IMR-90 (cell line): ENCODE data around the gene ZNF410. TPM values are rescaled to one million over a fixed set of nuclear protein-coding genes. Genes with fewer than 3 reads are reported as not detected.

Experiments used
- ATAC-seq: fragments of 200-7000 bp; cut with Tn5 transposase; 2 replicates; pipeline ENCODE4 v1.9.1; 2020; ENCODE audit warnings: low read depth, mild to moderate bottlenecking, moderate library complexity
- BruUV-seq: library from RNA; stranded (reverse); fragments of 400-500 nt; replicated peaks from 2 replicates; lab custom pipeline; 2021; lab: Mats Ljungman, UMichigan
- CTCF ChIA-PET: fragments of 300-600 bp; formaldehyde crosslinking; extraction: SDS; loops from one replicate; lab custom pipeline; 2021; ENCODE audit warnings: antibody characterized with exemption; lab: Yijun Ruan, JAX
- POLR2A ChIA-PET: fragments of 300-600 bp; sonication (Branson Sonifier 250); formaldehyde crosslinking; loops from one replicate; lab custom pipeline; 2022; ENCODE audit warnings: antibody characterized with exemption; ENCODE audit not compliant: unreplicated experiment; lab: Charles Lee
- DNase-seq: peaks from one replicate; pipeline ENCODE4 v3.0.0; 2013
- H2AFZ ChIP-seq: replicated peaks from 2 replicates; pipeline ENCODE3; 2013; ENCODE audit warnings: low read length, mild to moderate bottlenecking; ENCODE audit not compliant: poor library complexity
- H2AK5ac ChIP-seq: 2 replicates; pipeline ENCODE4 v1.6.1; 2013; ENCODE audit warnings: low read depth, low read length, inconsistent platforms
- H2AK9ac ChIP-seq: replicated peaks from 2 replicates; pipeline ENCODE3; 2013; ENCODE audit warnings: mild to moderate bottlenecking, low read depth, low read length, moderate library complexity; ENCODE audit not compliant: poor library complexity
- H2BK120ac ChIP-seq: 2 replicates; pipeline ENCODE4 v1.6.1; 2013; ENCODE audit warnings: low read depth, low read length, inconsistent platforms
- H2BK15ac ChIP-seq: 3 replicates; pipeline ENCODE4 v1.6.1; 2013; ENCODE audit warnings: low read depth, low read length, inconsistent platforms
- H2BK20ac ChIP-seq: 2 replicates; pipeline ENCODE4 v1.6.1; 2013; ENCODE audit warnings: low read depth, mild to moderate bottlenecking, inconsistent platforms, low read length, moderate library complexity
- H2BK5ac ChIP-seq: 2 replicates; pipeline ENCODE4 v1.6.1; 2013; ENCODE audit warnings: mild to moderate bottlenecking, low read depth, low read length, inconsistent platforms; ENCODE audit not compliant: poor library complexity, severe bottlenecking
- H3K14ac ChIP-seq: replicated peaks from 2 replicates; pipeline ENCODE4 v1.6.1; 2013; ENCODE audit warnings: low read depth, low read length, inconsistent platforms
- H3K18ac ChIP-seq: 2 replicates; pipeline ENCODE4 v1.6.1; 2013; ENCODE audit warnings: low read depth, low read length, control low read depth
- H3K23ac ChIP-seq: 2 replicates; pipeline ENCODE4 v1.6.1; 2013; ENCODE audit warnings: low read depth, low read length, inconsistent platforms
- H3K27ac ChIP-seq: 2 replicates; pipeline ENCODE4 v1.5.1; 2013; ENCODE audit warnings: mild to moderate bottlenecking, control low read depth, low read length; ENCODE audit not compliant: insufficient read depth
- H3K27me3 ChIP-seq: 2 replicates; pipeline ENCODE4 v1.6.1; 2013; ENCODE audit warnings: low read length; ENCODE audit not compliant: control insufficient read depth, insufficient read depth
- H3K36me3 ChIP-seq: 2 replicates; pipeline ENCODE4 v1.6.1; 2013; ENCODE audit warnings: low read length, mixed read lengths; ENCODE audit not compliant: control insufficient read depth, insufficient read depth
- H3K4ac ChIP-seq: 2 replicates; pipeline ENCODE4 v1.6.1; 2013; ENCODE audit warnings: low read depth, low read length, inconsistent platforms
- H3K4me1 ChIP-seq: 2 replicates; pipeline ENCODE4 v1.6.1; 2013; ENCODE audit warnings: low read length, mixed read lengths; ENCODE audit not compliant: control insufficient read depth, insufficient read depth
- H3K4me2 ChIP-seq: 2 replicates; pipeline ENCODE4 v1.6.1; 2013; ENCODE audit warnings: low read depth, mild to moderate bottlenecking, control low read depth, low read length, moderate library complexity
- H3K4me3 ChIP-seq: 2 replicates; pipeline ENCODE4 v1.5.1; 2013; ENCODE audit warnings: low read depth, mild to moderate bottlenecking, control low read depth, low read length, moderate library complexity; ENCODE audit not compliant: insufficient read depth
- H3K56ac ChIP-seq: 2 replicates; pipeline ENCODE4 v1.6.1; 2013; ENCODE audit warnings: low read length, inconsistent platforms; ENCODE audit not compliant: insufficient read depth; ENCODE audit errors: extremely low read depth
- H3K79me1 ChIP-seq, 2 experiments: 2 replicates each; pipeline ENCODE4 v1.6.1; 2013; ENCODE audit warnings: low read length in 2 of 2, inconsistent platforms in 1 of 2, low read depth in 1 of 2
- H3K9ac ChIP-seq: 2 replicates; pipeline ENCODE4 v1.6.1; 2013; ENCODE audit warnings: low read depth, low read length, control low read depth
- H3K9me1 ChIP-seq: 2 replicates; pipeline ENCODE4 v1.6.1; 2013; ENCODE audit warnings: low read length, inconsistent platforms; ENCODE audit not compliant: insufficient read depth
- H3K9me3 ChIP-seq: 2 replicates; pipeline ENCODE4 v1.6.1; 2013; ENCODE audit warnings: low read length; ENCODE audit not compliant: control insufficient read depth, insufficient read depth
- H4K20me1 ChIP-seq: 2 replicates; pipeline ENCODE4 v1.6.1; 2013; ENCODE audit warnings: low read length, inconsistent platforms; ENCODE audit not compliant: insufficient read depth
- H4K5ac ChIP-seq: 2 replicates; pipeline ENCODE4 v1.6.1; 2013; ENCODE audit warnings: mild to moderate bottlenecking, low read depth, low read length, control low read depth
- H4K8ac ChIP-seq, 2 experiments: 2 replicates each; pipeline ENCODE4 v1.6.1; 2013; ENCODE audit warnings: low read depth in 2 of 2, low read length in 2 of 2, control low read depth in 1 of 2, inconsistent platforms in 1 of 2
- H4K91ac ChIP-seq: 2 replicates; pipeline ENCODE4 v1.6.1; 2013; ENCODE audit warnings: low read depth, low read length, inconsistent platforms; ENCODE audit not compliant: insufficient read depth
- BHLHE40 ChIP-seq: fragments of 150-350 bp; IDR thresholded peaks from 2 replicates; pipeline ENCODE4 v1.6.1; 2016; ENCODE audit warnings: mild to moderate bottlenecking, low read depth, low read length
- CEBPB ChIP-seq: IDR thresholded peaks from 2 replicates; pipeline ENCODE4 v1.6.1; 2012; ENCODE audit warnings: low read depth, low read length, improper control_type of control experiment
- CHD1 ChIP-seq: IDR thresholded peaks from 2 replicates; pipeline ENCODE4 v1.6.1; 2012; ENCODE audit warnings: low read depth, low read length, improper control_type of control experiment
- MAZ ChIP-seq: IDR thresholded peaks from 2 replicates; pipeline ENCODE4 v1.6.1; 2012; ENCODE audit warnings: low read depth, mild to moderate bottlenecking, low read length, improper control_type of control experiment, moderate library complexity, borderline replicate concordance
- MXI1 ChIP-seq: IDR thresholded peaks from 2 replicates; pipeline ENCODE4 v1.6.1; 2012; ENCODE audit warnings: low read depth, mild to moderate bottlenecking, low read length, moderate library complexity, borderline replicate concordance
- NFE2L2 ChIP-seq: fragments of 150-350 bp; IDR thresholded peaks from 2 replicates; pipeline ENCODE4 v1.6.1; 2016; ENCODE audit warnings: low read depth, mild to moderate bottlenecking, low read length
- USF2 ChIP-seq: fragments of 150-350 bp; IDR thresholded peaks from 2 replicates; pipeline ENCODE4 v1.6.1; 2017; ENCODE audit warnings: mild to moderate bottlenecking, antibody characterized with exemption, low read length, low read depth
- WGBS, 2 experiments: methylation state at CpG; one replicate each; pipeline versions ENCODE4 v1.1.5 to v1.1.7; 2013; ENCODE audit warnings: missing lambda C conversion rate in 2 of 2; ENCODE audit not compliant: insufficient read length in 1 of 2; ENCODE audit errors: extremely low coverage in 2 of 2; 5-methylcytosine and 5-hydroxymethylcytosine counted together
- dilution Hi-C: fragments of 300-500 bp; cut with HindIII; formaldehyde crosslinking; loops from one replicate; pipeline ENCODE4 v1.14.3; 2018; ENCODE audit warnings: low sequenced_read_pairs; ENCODE audit not compliant: unreplicated experiment
- in situ Hi-C: fragments of 300-500 bp; cut with MboI; formaldehyde crosslinking; loops from 3 replicates; pipeline ENCODE4 v1.14.3; 2019; ENCODE audit warnings: low sequenced_read_pairs, inconsistent platforms, mixed read lengths
- intact Hi-C: fragments of 100-400 bp; cut with micrococcal nuclease; formaldehyde crosslinking; loops from 2 replicates; pipeline ENCODE4 v1.10.0; 2022
- polyA plus RNA-seq, 3 experiments: library from polyadenylated mRNA; depleted of rRNA; stranded (reverse); fragments of >200 nt; gene quantifications; 2 replicates each; pipeline ENCODE4 v1.2.3, GENCODE V29; 2012; ENCODE audit warnings: low replicate concordance in 1 of 3
- total RNA-seq: library from RNA; depleted of rRNA; stranded (reverse); fragments of >200 nt; gene quantifications from 2 replicates; pipeline ENCODE4 v1.2.3, GENCODE V29; 2012

ZNF410 gene
- total and polyA plus RNA-seq, 2 of the 4 experiments (the other 2 are of a cell fraction) = 27.9 to 89.1 TPM

- H4K5ac ChIP-seq = no peak overlapping the region
Observed at GRCh38 chr14:73895939-73896338, 9.3 kb downstream of the ZNF410 start.

More at GRCh38 chr14:73895939-73896338, 9.3 kb downstream of the ZNF410 start:
- in situ Hi-C loops = no loop called here
- Histone ChIP-seq H2BK120ac (no peak overlapping the region), H2AK9ac (no peak overlapping the region), H3K9me1 (no peaks in the 10 kb centered on the region; the same call in 1 of the 2 replicates), H2BK20ac (no peak overlapping the region), H3K9ac (no peak overlapping the region), H3K27ac (no peak overlapping the region), H3K79me1 (peaks cover 26 to 39% of the 10 kb centered on the region in 2 experiments), H3K9me3 (no peaks in the 10 kb centered on the region), H4K20me1 (peaks cover 16% of the 10 kb centered on the region; the same call in 1 of the 2 replicates), H3K27me3 (no peaks in the 10 kb centered on the region), H3K4me3 (no peak overlapping the region), H4K91ac (no peak overlapping the region), H4K8ac (no peak overlapping the region), H3K18ac (no peak overlapping the region), H3K36me3 (peaks cover 31% of the 10 kb centered on the region), H2BK5ac (no peak overlapping the region), H2AFZ (no peak overlapping the region), H3K14ac (no peak overlapping the region), H2BK15ac (no peak overlapping the region), H3K4me1 (no peaks in the 10 kb centered on the region), H3K23ac (no peak overlapping the region), H3K56ac (no peak overlapping the region), H3K4ac (no peak overlapping the region), H2AK5ac (no peak overlapping the region), H3K4me2 (no peak overlapping the region)
- ChIA-PET POLR2A (no interaction called here), CTCF (interaction anchor here (0.5 kb wide), 1 partner anchor 74 kb away, joined by 5 read pairs; no protein-coding TSS in a partner anchor)
- DNase-seq (no peak), ATAC-seq (no peak)
- WGBS, 2 experiments = no CpG with 5 or more reads among the region's 1 CpG
- no TSS peak for BruUV-seq
- TF ChIP-seq NFE2L2 = no peak
- TF ChIP-seq CEBPB = no peak
- TF ChIP-seq MAZ = no peak
- TF ChIP-seq CHD1 = no peak
- no peak for TF ChIP-seq BHLHE40
- TF ChIP-seq USF2 = no peak
- no peak for TF ChIP-seq MXI1
- intact Hi-C loops = no loop called here
- dilution Hi-C loops = no loop called here
